Caco-2 (cell line): ENCODE results near the gene GGNBP2. TPM values are rescaled to one million over a fixed set of nuclear protein-coding genes. Genes with fewer than 3 reads are reported as not detected.

ENCODE experiments used
- BruUV-seq: library from RNA; stranded (reverse); fragments of 400-500 nt; replicated peaks from 2 replicates; lab custom pipeline; 2021; lab: Mats Ljungman, UMichigan
- CTCF ChIA-PET: fragments of 300-600 bp; sonication (Branson Sonifier 250); formaldehyde crosslinking; loops from one replicate; lab custom pipeline; 2022; ENCODE audit warnings: antibody characterized with exemption; lab: Charles Lee
- POLR2A ChIA-PET: fragments of 300-600 bp; sonication (Branson Sonifier 250); formaldehyde crosslinking; loops from one replicate; lab custom pipeline; 2022; ENCODE audit warnings: antibody characterized with exemption; lab: Charles Lee
- DNase-seq, 2 experiments: peaks; one replicate each; pipeline versions ENCODE4 v3.0.0 to v3.0.0-alpha.2; 2020 to 2022
- H3K27me3 ChIP-seq: replicated peaks from 2 replicates; pipeline ENCODE4 v1.6.0; 2011; ENCODE audit warnings: low read length; ENCODE audit not compliant: control insufficient read depth, insufficient read depth
- H3K36me3 ChIP-seq: 2 replicates; pipeline ENCODE4 v1.5.1; 2011; ENCODE audit warnings: low read length; ENCODE audit not compliant: control insufficient read depth, insufficient read depth
- H3K4me1 ChIP-seq: fragments of 250-450 bp; sonication (Bioruptor Pico); 2 replicates; pipeline ENCODE4 v1.5.1; 2020; ENCODE audit warnings: mild to moderate bottlenecking
- H3K4me3 ChIP-seq: 2 replicates; pipeline ENCODE4 v1.5.1; 2011; ENCODE audit warnings: low read depth, mild to moderate bottlenecking, control low read depth, low read length
- H3K9me3 ChIP-seq: fragments of 250-450 bp; sonication (Bioruptor Pico); 2 replicates; pipeline ENCODE4 v1.5.1; 2020; ENCODE audit warnings: mild to moderate bottlenecking, moderate library complexity
- H3K27ac Mint-ChIP-seq: one replicate; pipeline ENCODE4 v1.8.0; 2022; ENCODE audit warnings: mixed read lengths; ENCODE audit not compliant: unreplicated experiment
- H3K27me3 Mint-ChIP-seq: one replicate; pipeline ENCODE4 v1.8.0; 2022; ENCODE audit warnings: mixed read lengths; ENCODE audit not compliant: insufficient read depth, unreplicated experiment
- H3K36me3 Mint-ChIP-seq: one replicate; pipeline ENCODE4 v1.8.0; 2022; ENCODE audit warnings: mild to moderate bottlenecking, mixed read lengths; ENCODE audit not compliant: insufficient read depth, unreplicated experiment
- H3K4me1 Mint-ChIP-seq: one replicate; pipeline ENCODE4 v1.8.0; 2022; ENCODE audit warnings: low read depth, mixed read lengths; ENCODE audit not compliant: unreplicated experiment
- H3K4me3 Mint-ChIP-seq: one replicate; pipeline ENCODE4 v1.8.0; 2022; ENCODE audit warnings: mild to moderate bottlenecking, moderate library complexity, mixed read lengths; ENCODE audit not compliant: unreplicated experiment
- H3K9me3 Mint-ChIP-seq: one replicate; pipeline ENCODE4 v1.8.0; 2022; ENCODE audit warnings: mixed read lengths; ENCODE audit not compliant: unreplicated experiment
- CTCF ChIP-seq, 2 experiments: fragments of 200-600 bp in 1 of 2; IDR thresholded peaks; 1 replicate in 1 of 2; 2 replicates in 1 of 2; pipeline versions ENCODE4 v1.5.1 to v1.8.0; 2011 to 2022; ENCODE audit warnings: antibody characterized with exemption in 1 of 2, control low read depth in 1 of 2, inconsistent platforms in 1 of 2, low read depth in 1 of 2, low read length in 1 of 2, mild to moderate bottlenecking in 1 of 2, moderate library complexity in 1 of 2; ENCODE audit not compliant: insufficient read depth in 1 of 2, severe bottlenecking in 1 of 2, unreplicated experiment in 1 of 2
- intact Hi-C: fragments of 100-400 bp; cut with micrococcal nuclease; formaldehyde crosslinking; loops from one replicate; pipeline ENCODE4 v1.10.0; 2022; ENCODE audit not compliant: unreplicated experiment
- total RNA-seq: library from RNA; stranded (reverse); gene quantifications from 2 replicates; pipeline ENCODE4 v1.2.3, GENCODE V29; 2022

GGNBP2 gene
- total RNA-seq, 1 experiment from 2014 or later = 91.3 TPM

- Histone ChIP-seq H3K27me3 (no peaks in the 10 kb centered on the region), H3K9me3 (no peaks in the 10 kb centered on the region), H3K4me3 (no peak overlapping the region), H3K36me3 (peaks cover 1% of the 10 kb centered on the region), H3K4me1 (no peaks in the 10 kb centered on the region)
- POLR2A ChIA-PET = no interaction called here
- CTCF ChIA-PET = no interaction called here
- no peak for TF ChIP-seq CTCF (IDR thresholded peaks at IDR 0.05; ENCODE audit: insufficient read depth in 1 of 2, low read depth in 1 of 2, low read length in 1 of 2, severe bottlenecking in 1 of 2, unreplicated experiment in 1 of 2)
- Mint-ChIP-seq H3K4me1 (no peaks in the 10 kb centered on the region), H3K27me3 (no peaks in the 10 kb centered on the region), H3K4me3 (no peak overlapping the region), H3K36me3 (peaks cover 76% of the 10 kb centered on the region), H3K27ac (peak overlapping the region; percentile 31), H3K9me3 (no peaks in the 10 kb centered on the region)
- no TSS peak for BruUV-seq
- intact Hi-C loops = no loop called here
- no peak for DNase-seq
These were observed 35.3 kb upstream of the GGNBP2 start for GRCh38 chr17:36509272-36509985.

- H3K9me3 ChIP-seq = no peaks in the 10 kb centered on the region
- no peaks in the 10 kb centered on the region for H3K4me1 Mint-ChIP-seq
- H3K36me3 ChIP-seq = peaks cover 1% of the 10 kb centered on the region
- no peaks in the 10 kb centered on the region for H3K27me3 ChIP-seq
- no peaks in the 10 kb centered on the region for H3K9me3 Mint-ChIP-seq
- H3K4me1 ChIP-seq = no peaks in the 10 kb centered on the region
- intact Hi-C loops = no loop called here
- CTCF ChIA-PET = no interaction called here
- POLR2A ChIA-PET = no interaction called here
- H3K4me3 Mint-ChIP-seq = no peak overlapping the region
- H3K36me3 Mint-ChIP-seq = peaks cover 75% of the 10 kb centered on the region
- DNase-seq = peak in 1 of 2 experiments; percentile 26
- no peak for TF ChIP-seq CTCF (IDR thresholded peaks at IDR 0.05; ENCODE audit: insufficient read depth in 1 of 2, low read depth in 1 of 2, low read length in 1 of 2, severe bottlenecking in 1 of 2, unreplicated experiment in 1 of 2)
- H3K27me3 Mint-ChIP-seq = no peaks in the 10 kb centered on the region
- H3K27ac Mint-ChIP-seq = peak overlapping the region; percentile 35
- BruUV-seq = no TSS peak
- H3K4me3 ChIP-seq = no peak overlapping the region
These were observed 34.1 kb upstream of the GGNBP2 start for GRCh38 chr17:36510636-36511035.

DNA sequence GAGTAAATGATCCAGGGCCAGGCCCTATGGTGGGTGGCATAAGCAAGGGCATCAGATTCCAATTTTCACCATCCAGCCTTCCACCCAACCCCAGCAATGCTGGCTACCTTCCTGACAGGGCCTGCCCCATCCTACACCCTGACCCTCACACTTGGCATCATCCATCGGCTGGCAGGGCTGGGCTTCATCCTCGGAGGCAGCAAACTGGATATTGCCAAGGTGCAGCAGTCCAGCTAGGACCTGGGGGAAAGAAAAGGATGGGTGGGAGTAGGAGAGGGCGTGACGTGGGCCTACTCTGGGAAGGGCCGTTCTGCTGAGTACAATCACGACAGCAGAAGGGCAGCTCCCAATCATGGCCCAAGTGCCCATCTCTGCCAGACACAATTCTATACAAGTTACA is 33.5 kb upstream of the GGNBP2 start:
- H3K36me3 Mint-ChIP-seq = peaks cover 71% of the 10 kb centered on the region
- no TSS peak for BruUV-seq
- no peaks in the 10 kb centered on the region for H3K9me3 ChIP-seq
- no peak for DNase-seq
- H3K4me1 ChIP-seq = no peaks in the 10 kb centered on the region
- H3K27ac Mint-ChIP-seq = no peak overlapping the region
- intact Hi-C loops = no loop called here
- CTCF ChIA-PET = no interaction called here
- no peak overlapping the region for H3K4me3 Mint-ChIP-seq
- H3K4me3 ChIP-seq = no peak overlapping the region
- POLR2A ChIA-PET = no interaction called here
- no peak for TF ChIP-seq CTCF (IDR thresholded peaks at IDR 0.05; ENCODE audit: insufficient read depth in 1 of 2, low read depth in 1 of 2, low read length in 1 of 2, severe bottlenecking in 1 of 2, unreplicated experiment in 1 of 2)
- H3K4me1 Mint-ChIP-seq = no peaks in the 10 kb centered on the region
- peaks cover 1% of the 10 kb centered on the region for H3K36me3 ChIP-seq
- H3K9me3 Mint-ChIP-seq = no peaks in the 10 kb centered on the region
- H3K27me3 ChIP-seq = no peaks in the 10 kb centered on the region
- H3K27me3 Mint-ChIP-seq = no peaks in the 10 kb centered on the region
